ENCODE measurements around the gene KLF9.

DNA sequence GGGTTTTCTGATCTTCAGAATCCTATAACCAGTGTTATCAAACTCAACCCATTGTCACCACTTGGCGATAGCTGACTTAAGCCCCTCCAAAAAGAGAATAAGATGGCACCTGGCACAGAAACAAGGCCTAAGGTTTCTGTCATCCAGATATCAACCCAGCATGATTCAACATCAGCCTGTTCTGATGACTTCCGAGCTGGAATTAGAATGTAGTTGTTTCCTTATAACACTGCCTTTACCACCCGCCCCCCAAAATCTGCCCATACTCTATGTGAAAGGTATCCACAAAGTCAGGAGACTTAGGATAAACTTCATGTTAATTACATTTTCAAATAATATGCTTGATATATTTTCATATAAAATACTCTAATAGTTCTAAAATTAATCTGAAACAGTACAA is 5.2 kb downstream of the KLF9 start:
- TF ChIP-seq, protein P1, sequence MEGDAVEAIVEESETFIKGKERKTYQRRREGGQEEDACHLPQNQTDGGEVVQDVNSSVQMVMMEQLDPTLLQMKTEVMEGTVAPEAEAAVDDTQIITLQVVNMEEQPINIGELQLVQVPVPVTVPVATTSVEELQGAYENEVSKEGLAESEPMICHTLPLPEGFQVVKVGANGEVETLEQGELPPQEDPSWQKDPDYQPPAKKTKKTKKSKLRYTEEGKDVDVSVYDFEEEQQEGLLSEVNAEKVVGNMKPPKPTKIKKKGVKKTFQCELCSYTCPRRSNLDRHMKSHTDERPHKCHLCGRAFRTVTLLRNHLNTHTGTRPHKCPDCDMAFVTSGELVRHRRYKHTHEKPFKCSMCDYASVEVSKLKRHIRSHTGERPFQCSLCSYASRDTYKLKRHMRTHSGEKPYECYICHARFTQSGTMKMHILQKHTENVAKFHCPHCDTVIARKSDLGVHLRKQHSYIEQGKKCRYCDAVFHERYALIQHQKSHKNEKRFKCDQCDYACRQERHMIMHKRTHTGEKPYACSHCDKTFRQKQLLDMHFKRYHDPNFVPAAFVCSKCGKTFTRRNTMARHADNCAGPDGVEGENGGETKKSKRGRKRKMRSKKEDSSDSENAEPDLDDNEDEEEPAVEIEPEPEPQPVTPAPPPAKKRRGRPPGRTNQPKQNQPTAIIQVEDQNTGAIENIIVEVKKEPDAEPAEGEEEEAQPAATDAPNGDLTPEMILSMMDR (IDR thresholded peaks at IDR 0.05; ENCODE audit: extremely low read depth in 1 of 2, insufficient read depth in 1 of 2, low read depth in 1 of 2, low read length in 2 of 2), result no peak
- TF ChIP-seq POLR2A (IDR thresholded peaks at IDR 0.05; ENCODE audit: low read depth, low read length) (no peak), MYC (IDR thresholded peaks at IDR 0.05; ENCODE audit: low read depth, low read length) (no peak), POLR2AphosphoS5 (IDR thresholded peaks at IDR 0.05; ENCODE audit: insufficient read depth, low read depth, low read length) (no peak), EZH2 (IDR thresholded peaks at IDR 0.05; ENCODE audit: borderline replicate concordance, low read depth, low read length, severe bottlenecking) (no peak), FOS (IDR thresholded peaks at IDR 0.05; ENCODE audit: borderline replicate concordance, insufficient read depth, low read length) (no peak), JUN (IDR thresholded peaks at IDR 0.05; ENCODE audit: borderline replicate concordance, insufficient read depth, insufficient read length, low read depth) (no peak), GATA2 (IDR thresholded peaks at IDR 0.05; ENCODE audit: insufficient read depth, insufficient read length, low read depth, low read length) (no peak)
